Measurements from ENCODE around the gene BAG5. TPM values are rescaled to one million over a fixed set of nuclear protein-coding genes. Genes with fewer than 3 reads are reported as not detected.

BAG5 gene
- total and polyA plus RNA-seq, 7 donors = 13.2 to 27.1 (median 18.6) TPM

DNA sequence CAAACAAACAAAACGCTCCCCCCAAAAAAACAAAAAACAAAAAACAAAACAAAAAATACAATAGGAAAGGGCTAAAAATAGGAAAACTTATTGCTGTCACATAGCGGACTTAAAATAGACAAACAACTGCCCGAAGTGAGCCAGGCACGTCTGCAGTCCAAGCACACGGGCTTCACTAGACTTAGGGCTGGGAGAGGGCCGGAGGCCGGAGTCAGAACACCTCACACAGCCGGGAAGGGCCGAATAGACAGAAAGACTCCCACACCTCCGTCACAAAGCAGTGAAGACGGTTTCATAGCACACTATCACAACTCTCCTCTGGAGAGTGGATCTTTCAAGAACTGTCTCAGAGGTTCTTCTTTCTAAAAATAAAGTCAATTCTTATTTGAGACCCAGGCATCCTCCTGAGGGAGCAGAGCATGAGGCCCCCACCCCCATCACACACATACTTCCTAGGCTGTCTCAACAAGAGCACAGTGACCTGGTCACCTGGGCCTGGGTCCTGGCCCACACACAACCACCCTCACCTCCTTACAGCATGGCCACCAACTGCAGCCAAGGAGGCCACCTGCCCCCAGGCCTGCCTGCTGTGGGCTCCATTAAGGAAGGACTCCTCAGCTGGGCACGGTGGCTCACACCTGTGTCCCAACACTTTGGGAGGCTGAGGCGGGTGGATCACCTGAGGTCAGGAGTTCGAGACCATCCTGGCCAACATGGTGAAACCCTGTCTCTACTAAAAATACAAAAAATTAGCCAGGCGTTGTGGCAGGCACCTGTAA, 6.7 kb downstream of the BAG5 start:
- Histone ChIP-seq H3K9me3 (no peaks in the 10 kb centered on the region), H3K36me3 (peaks cover 0 to 25% (median 4%) of the 10 kb centered on the region in 4 donors), H3K27me3 (no peaks in the 10 kb centered on the region), H3K4me3 (no peak overlapping the region), H3K4me1 (peaks cover 0 to 92% (median 72%) of the 10 kb centered on the region in 4 donors), H3K27ac (peak overlapping the region; percentile 58 to 98 (median 91))
- no peak for DNase-seq
- intact Hi-C loops (cut with DNase I) = no loop called here
- TF ChIP-seq POLR2AphosphoS5 (IDR thresholded peaks at IDR 0.05) (no peak), POLR2A (IDR thresholded peaks at IDR 0.05) (no peak), EP300 (IDR thresholded peaks at IDR 0.05) (no peak)
- TF ChIP-seq, protein P1, sequence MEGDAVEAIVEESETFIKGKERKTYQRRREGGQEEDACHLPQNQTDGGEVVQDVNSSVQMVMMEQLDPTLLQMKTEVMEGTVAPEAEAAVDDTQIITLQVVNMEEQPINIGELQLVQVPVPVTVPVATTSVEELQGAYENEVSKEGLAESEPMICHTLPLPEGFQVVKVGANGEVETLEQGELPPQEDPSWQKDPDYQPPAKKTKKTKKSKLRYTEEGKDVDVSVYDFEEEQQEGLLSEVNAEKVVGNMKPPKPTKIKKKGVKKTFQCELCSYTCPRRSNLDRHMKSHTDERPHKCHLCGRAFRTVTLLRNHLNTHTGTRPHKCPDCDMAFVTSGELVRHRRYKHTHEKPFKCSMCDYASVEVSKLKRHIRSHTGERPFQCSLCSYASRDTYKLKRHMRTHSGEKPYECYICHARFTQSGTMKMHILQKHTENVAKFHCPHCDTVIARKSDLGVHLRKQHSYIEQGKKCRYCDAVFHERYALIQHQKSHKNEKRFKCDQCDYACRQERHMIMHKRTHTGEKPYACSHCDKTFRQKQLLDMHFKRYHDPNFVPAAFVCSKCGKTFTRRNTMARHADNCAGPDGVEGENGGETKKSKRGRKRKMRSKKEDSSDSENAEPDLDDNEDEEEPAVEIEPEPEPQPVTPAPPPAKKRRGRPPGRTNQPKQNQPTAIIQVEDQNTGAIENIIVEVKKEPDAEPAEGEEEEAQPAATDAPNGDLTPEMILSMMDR (IDR thresholded peaks at IDR 0.05) = no peak
- 89 to 94% methylated on average over 15 of the region's 15 CpGs for WGBS, 2 donors

DNA sequence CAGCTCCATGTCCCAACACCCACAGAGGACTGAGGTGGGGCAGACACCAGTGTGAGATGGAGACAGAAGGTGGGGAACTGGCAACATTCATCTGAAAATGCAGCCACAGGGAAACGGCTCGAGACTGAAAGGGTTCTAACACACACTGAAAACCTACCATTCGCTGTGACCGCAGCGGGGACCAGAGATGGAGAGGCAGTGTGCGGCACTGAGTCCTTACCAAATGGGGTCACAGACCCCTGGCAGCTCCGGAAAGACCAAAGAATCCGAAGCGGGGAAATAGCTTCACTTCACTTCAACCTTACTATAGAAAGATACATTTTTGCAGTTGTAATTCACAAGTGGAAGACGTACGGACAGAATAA, 9.6 kb downstream of the BAG5 start:
- H3K36me3 ChIP-seq = no peaks in the 10 kb centered on the region
- no peaks in the 10 kb centered on the region for H3K27me3 ChIP-seq
- peak overlapping the region; percentile 87 to 98 (median 95) for H3K27ac ChIP-seq
- 97% methylated on average over 11 of the region's 11 CpGs for WGBS, 2 donors
- no peak for TF ChIP-seq POLR2AphosphoS5 (IDR thresholded peaks at IDR 0.05)
- TF ChIP-seq, protein P1 (IDR thresholded peaks at IDR 0.05) = no peak
- no peak for TF ChIP-seq EP300 (IDR thresholded peaks at IDR 0.05)
- TF ChIP-seq POLR2A (IDR thresholded peaks at IDR 0.05) = no peak
- peak overlapping the region in 1 of 4 donors; percentile 40 for H3K4me3 ChIP-seq
- peaks cover 0 to 90% (median 74%) of the 10 kb centered on the region in 4 donors for H3K4me1 ChIP-seq
- intact Hi-C loops (cut with DNase I) = no loop called here
- no peaks in the 10 kb centered on the region for H3K9me3 ChIP-seq
- DNase-seq = no peak

DNA sequence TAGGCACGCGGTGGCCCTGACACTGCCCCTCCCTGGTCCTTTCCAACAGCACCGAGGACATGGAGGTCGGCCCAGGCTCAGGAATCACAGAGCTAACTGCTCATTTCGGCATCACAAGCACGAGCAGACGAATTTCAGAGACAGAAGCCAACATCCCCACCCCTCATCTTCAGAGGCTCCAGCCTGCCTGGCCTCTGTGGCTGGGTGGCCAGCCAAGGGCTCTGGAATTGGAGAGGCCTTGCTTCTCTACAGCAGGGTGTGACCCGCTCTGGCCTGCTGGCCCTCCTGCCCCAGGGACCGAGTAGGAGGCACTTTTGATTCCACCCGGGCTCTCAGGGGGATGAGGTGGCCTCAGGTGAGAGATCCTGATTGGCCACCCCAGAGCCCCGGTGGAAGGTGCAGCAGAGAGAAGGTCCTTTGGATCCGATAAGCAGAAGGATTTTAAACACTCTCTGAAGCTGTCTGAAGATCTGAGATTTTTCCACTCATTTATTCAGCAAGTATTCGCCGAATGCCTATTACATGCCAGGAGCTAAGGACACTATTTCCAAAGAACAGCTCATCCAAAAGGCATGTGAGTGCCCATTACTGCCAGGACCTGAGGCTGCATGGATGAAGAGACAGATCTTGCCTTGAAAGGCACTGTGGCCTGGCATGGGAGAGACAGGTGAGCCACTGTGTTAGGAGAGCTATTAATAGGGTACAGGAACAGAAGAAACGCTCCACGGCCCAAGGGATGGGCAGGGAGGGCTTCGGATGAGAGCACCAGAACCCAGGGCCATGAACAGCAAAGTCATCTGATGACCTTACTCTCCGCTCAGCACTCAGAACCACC, 10.2 kb downstream of the BAG5 start:
- Histone ChIP-seq H3K4me3 (peak overlapping the region in 2 of 4 donors; percentile 16 to 40), H3K27ac (peak overlapping the region; percentile 87 to 98 (median 95)), H3K36me3 (no peaks in the 10 kb centered on the region), H3K4me1 (peaks cover 0 to 85% (median 69%) of the 10 kb centered on the region in 4 donors), H3K27me3 (no peaks in the 10 kb centered on the region), H3K9me3 (no peaks in the 10 kb centered on the region)
- intact Hi-C loops (cut with DNase I) = no loop called here
- no peak for TF ChIP-seq POLR2A (IDR thresholded peaks at IDR 0.05)
- TF ChIP-seq, protein P1 (IDR thresholded peaks at IDR 0.05) = no peak
- no peak for TF ChIP-seq EP300 (IDR thresholded peaks at IDR 0.05)
- peak in 2 of 4 donors; percentile 29 to 35 for TF ChIP-seq POLR2AphosphoS5 (IDR thresholded peaks at IDR 0.05)
- peak; percentile 83 for DNase-seq
- 82 to 84% methylated on average over 18 of the region's 18 CpGs for WGBS, 2 donors

DNA sequence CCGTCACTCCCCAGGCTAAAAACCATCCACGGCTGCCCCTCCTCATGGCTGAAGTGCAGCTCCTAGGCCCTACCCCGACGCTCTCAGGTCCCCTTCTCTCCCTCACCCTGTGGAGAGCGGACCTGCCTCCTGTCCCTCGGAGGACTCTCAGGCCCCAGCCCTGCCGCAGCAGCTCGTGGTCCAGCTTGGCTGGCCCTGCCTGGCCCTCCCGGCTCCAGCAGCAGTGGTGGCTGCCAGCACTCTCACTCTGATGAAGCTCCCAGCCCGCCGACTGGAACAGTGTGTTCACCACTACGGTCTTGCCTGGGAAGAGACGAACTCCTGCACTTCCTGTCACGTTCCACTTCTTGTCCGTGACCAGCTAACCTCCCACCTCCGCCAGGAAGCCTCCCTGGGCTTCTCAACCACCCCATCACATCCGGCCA, 11.1 kb downstream of the BAG5 start:
- H3K4me3 ChIP-seq = peak overlapping the region in 3 of 4 donors; percentile 1 to 40 (median 16)
- H3K4me1 ChIP-seq = peaks cover 0 to 85% (median 70%) of the 10 kb centered on the region in 4 donors
- H3K9me3 ChIP-seq = no peaks in the 10 kb centered on the region
- WGBS, 2 donors = 85 to 88% methylated on average over 17 of the region's 17 CpGs
- TF ChIP-seq POLR2AphosphoS5 (IDR thresholded peaks at IDR 0.05) (peak; percentile 69 to 85 (median 78)), POLR2A (IDR thresholded peaks at IDR 0.05) (peak in 1 of 2 donors; percentile 16), EP300 (IDR thresholded peaks at IDR 0.05) (peak in 1 of 4 donors; percentile 46)
- TF ChIP-seq, protein P1 (IDR thresholded peaks at IDR 0.05) = no peak
- H3K36me3 ChIP-seq = no peaks in the 10 kb centered on the region
- DNase-seq = peak; percentile 97
- peak overlapping the region; percentile 87 to 98 (median 95) for H3K27ac ChIP-seq
- intact Hi-C loops (cut with DNase I) = no loop called here
- H3K27me3 ChIP-seq = no peaks in the 10 kb centered on the region

Data from sigmoid colon (tissue), 7 donors.